ENCODE results near the gene SULF2.

DNA sequence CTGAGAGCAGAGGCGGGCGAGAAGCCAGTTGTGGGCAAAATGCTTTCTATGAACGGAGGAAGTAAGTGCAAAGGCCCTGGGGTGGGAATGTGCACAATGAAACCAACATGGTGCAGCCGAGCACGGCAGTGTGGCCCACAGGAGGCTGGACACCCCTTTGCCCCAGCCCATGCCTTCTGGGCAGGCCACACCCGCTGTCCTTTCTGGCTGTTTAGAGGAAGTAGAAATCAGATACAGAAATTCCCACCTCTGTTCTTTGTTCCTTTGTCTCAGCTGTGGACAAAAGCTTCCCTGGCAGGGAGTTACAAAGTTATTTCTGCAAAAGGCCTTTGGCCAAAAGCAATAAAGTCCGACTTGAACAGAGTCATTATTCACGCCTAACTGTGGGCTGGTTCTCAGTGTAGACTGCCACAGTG lies 11.9 kb downstream of the SULF2 start:
- TF ChIP-seq CTCF (conservative IDR thresholded peaks at IDR 0.05; ENCODE audit: low read depth, low read length) (no peak), SMC3 (IDR thresholded peaks at IDR 0.05; ENCODE audit: low read depth, low read length) (no peak), NFE2L2 (IDR thresholded peaks at IDR 0.05; ENCODE audit: low read depth, low read length) (no peak), CEBPB (IDR thresholded peaks at IDR 0.05; ENCODE audit: low read depth, low read length) (no peak), MAFK (IDR thresholded peaks at IDR 0.05; ENCODE audit: low read depth, low read length) (no peak), RAD21 (IDR thresholded peaks at IDR 0.05; ENCODE audit: low read length) (no peak), POLR2A (IDR thresholded peaks at IDR 0.05; ENCODE audit: low read depth, low read length) (no peak), RCOR1 (IDR thresholded peaks at IDR 0.05; ENCODE audit: insufficient replicate concordance, low read length) (no peak), CHD1 (IDR thresholded peaks at IDR 0.05; ENCODE audit: low read depth, low read length) (no peak), FOS (IDR thresholded peaks at IDR 0.05; ENCODE audit: low read depth, low read length) (no peak), BHLHE40 (IDR thresholded peaks at IDR 0.05; ENCODE audit: low read depth, low read length) (no peak)

Measured in IMR-90 (cell line).